HCT116 (cell line): Measurements from ENCODE around the gene MINAR1. TPM values are rescaled to one million over a fixed set of nuclear protein-coding genes. Genes with fewer than 3 reads are reported as not detected.
"Not testable (repeated sequence)": the region's sequence is repeated elsewhere in the genome, so short reads cannot be mapped to it uniquely, and the experiment has no call there.

ENCODE experiments used
- ATAC-seq: fragments of 200-7000 bp; cut with Tn5 transposase; 2 replicates; pipeline ENCODE4 v1.9.1; 2020; ENCODE audit warnings: mild to moderate bottlenecking, moderate library complexity
- BruUV-seq: library from RNA; stranded (reverse); fragments of 400-500 nt; replicated peaks from 2 replicates; lab custom pipeline; 2021; lab: Mats Ljungman, UMichigan
- CTCF ChIA-PET: fragments of 300-600 bp; sonication (Branson Sonifier 250); formaldehyde crosslinking; loops from one replicate; lab custom pipeline; 2021; ENCODE audit warnings: antibody characterized with exemption; lab: Charles Lee
- POLR2A ChIA-PET: fragments of 300-600, 350-600 bp; sonication (Branson Sonifier 250); formaldehyde crosslinking; loops from one replicate; lab custom pipeline; 2021; ENCODE audit warnings: antibody characterized with exemption; lab: Charles Lee
- RAD21 ChIA-PET, 2 experiments: fragments of 300-600 bp; sonication (Branson Sonifier 250); formaldehyde crosslinking; loops; one replicate each; lab custom pipeline; 2023; ENCODE audit warnings: low total read pairs in 2 of 2; ENCODE audit not compliant: uncharacterized antibody in 2 of 2, unreplicated experiment in 2 of 2, low non-redundant PET in 1 of 2; lab: Charles Lee
- DNase-seq: peaks from one replicate; pipeline ENCODE4 v3.0.0-alpha.2; 2010; ENCODE audit warnings: low read depth, low spot score
- H2AFZ ChIP-seq: fragments of 200-600 bp; shearing (Covaris generic), sonication (generic); 2 replicates; pipeline ENCODE4 v1.6.1; 2017; ENCODE audit warnings: low read depth, mixed run types, mixed read lengths, antibody characterized with exemption, low read length; ENCODE audit not compliant: poor library complexity, severe bottlenecking
- H3K27ac ChIP-seq: 2 replicates; pipeline ENCODE4 v1.5.1; 2012; ENCODE audit warnings: low read depth, low read length
- H3K27me3 ChIP-seq: fragments of 200-600 bp; sonication (generic); 2 replicates; pipeline ENCODE4 v1.6.1; 2016; ENCODE audit warnings: mixed run types, low read length, mixed read lengths; ENCODE audit not compliant: insufficient read depth
- H3K36me3 ChIP-seq, 2 experiments: fragments of 200-500 bp in 1 of 2; fragments of 200-600 bp in 1 of 2; sonication (Bioruptor generic) in 1 of 2; sonication (generic) in 1 of 2; 2 replicates each; pipeline versions ENCODE4 v1.5.1 to v1.6.1; 2014 to 2016; ENCODE audit warnings: low read length in 2 of 2, inconsistent platforms in 1 of 2, mixed read lengths in 1 of 2, mixed run types in 1 of 2; ENCODE audit not compliant: insufficient read depth in 2 of 2, control insufficient read depth in 1 of 2
- H3K4me1 ChIP-seq, 2 experiments: fragments of 200-600 bp in 1 of 2; sonication (generic) in 1 of 2; 2 replicates each; pipeline versions ENCODE4 v1.5.1 to v1.6.1; 2012 to 2017; ENCODE audit warnings: low read length in 2 of 2, inconsistent platforms in 1 of 2, mild to moderate bottlenecking in 1 of 2, mixed read lengths in 1 of 2, mixed run types in 1 of 2, moderate library complexity in 1 of 2; ENCODE audit not compliant: insufficient read depth in 2 of 2, control insufficient read depth in 1 of 2
- H3K4me2 ChIP-seq: fragments of 200-600 bp; sonication (generic); 2 replicates; pipeline ENCODE4 v1.6.1; 2017; ENCODE audit warnings: mixed run types, low read length, mixed read lengths
- H3K4me3 ChIP-seq, 2 experiments: fragments of 200-600 bp in 1 of 2; sonication (generic) in 1 of 2; replicated peaks in 1 of 2; 2 replicates each; pipeline ENCODE4 v1.5.1; 2011 to 2016; ENCODE audit warnings: low read length in 2 of 2, control low read depth in 1 of 2, low read depth in 1 of 2, mild to moderate bottlenecking in 1 of 2, mixed read lengths in 1 of 2, mixed run types in 1 of 2
- H3K79me2 ChIP-seq: fragments of 200-600 bp; sonication (generic); 2 replicates; pipeline ENCODE4 v1.6.1; 2017; ENCODE audit warnings: mild to moderate bottlenecking, mixed run types, low read length, moderate library complexity, mixed read lengths; ENCODE audit not compliant: insufficient read depth
- H3K9ac ChIP-seq: fragments of 200-600 bp; sonication (generic); 2 replicates; pipeline ENCODE4 v1.6.1; 2016; ENCODE audit warnings: low read length, mixed read lengths
- H3K9me2 ChIP-seq: fragments of 200-600 bp; sonication (generic), shearing (Covaris generic); 2 replicates; pipeline ENCODE4 v1.6.1; 2017; ENCODE audit warnings: mixed run types, mild to moderate bottlenecking, moderate library complexity; ENCODE audit not compliant: insufficient read depth
- H3K9me3 ChIP-seq, 2 experiments: fragments of 200-500 bp in 1 of 2; fragments of 200-600 bp in 1 of 2; sonication (Bioruptor generic) in 1 of 2; sonication (generic) in 1 of 2; 2 replicates each; pipeline ENCODE4 v1.6.1; 2014 to 2017; ENCODE audit warnings: low read length in 2 of 2, mixed read lengths in 2 of 2, inconsistent platforms in 1 of 2, low read depth in 1 of 2, mild to moderate bottlenecking in 1 of 2, mixed run types in 1 of 2, moderate library complexity in 1 of 2; ENCODE audit not compliant: control insufficient read depth in 1 of 2, insufficient read depth in 1 of 2
- H4K20me1 ChIP-seq: fragments of 200-600 bp; sonication (generic), shearing (Covaris generic); 2 replicates; pipeline ENCODE4 v1.6.1; 2017; ENCODE audit warnings: mixed run types, mild to moderate bottlenecking, moderate library complexity; ENCODE audit not compliant: insufficient read depth
- CBX3 ChIP-seq: IDR thresholded peaks from 2 replicates; pipeline ENCODE4 v1.6.1; 2012; ENCODE audit warnings: low read depth
- CEBPB ChIP-seq: IDR thresholded peaks from 2 replicates; pipeline ENCODE4 v1.6.1; 2012; ENCODE audit warnings: low read depth
- EGR1 ChIP-seq: IDR thresholded peaks from 2 replicates; pipeline ENCODE4 v1.6.1; 2012; ENCODE audit warnings: low read depth
- JUND ChIP-seq: IDR thresholded peaks from 2 replicates; pipeline ENCODE4 v1.6.1; 2012
- POLR2A ChIP-seq: IDR thresholded peaks from 2 replicates; pipeline ENCODE4 v1.7.0; 2011; ENCODE audit warnings: borderline replicate concordance; ENCODE audit not compliant: insufficient read depth, insufficient read length; ENCODE audit errors: extremely low read depth
- POLR2AphosphoS5 ChIP-seq: IDR thresholded peaks from 2 replicates; pipeline ENCODE4 v1.6.1; 2011; ENCODE audit warnings: mild to moderate bottlenecking, low read depth, low read length, moderate library complexity
- SP1 ChIP-seq: IDR thresholded peaks from 2 replicates; pipeline ENCODE4 v1.6.1; 2012; ENCODE audit warnings: low read depth
- SRF ChIP-seq: IDR thresholded peaks from 2 replicates; pipeline ENCODE4 v1.6.1; 2012; ENCODE audit warnings: low read depth
- TCF7L2 ChIP-seq: IDR thresholded peaks from 2 replicates; pipeline ENCODE4 v1.7.0; 2011; ENCODE audit warnings: borderline replicate concordance, inconsistent platforms; ENCODE audit not compliant: insufficient read depth, insufficient read length; ENCODE audit errors: extremely low read depth
- intact Hi-C: fragments of 100-400 bp; cut with micrococcal nuclease; formaldehyde crosslinking; loops from 2 replicates; pipeline ENCODE4 v1.10.0; 2022
- total RNA-seq: library from RNA; stranded (reverse); gene quantifications from one replicate; pipeline ENCODE4 v1.2.1, GENCODE V29; 2021; ENCODE audit not compliant: unreplicated experiment
- TF ChIP-seq, protein P1 (sequence below): IDR thresholded peaks from 2 replicates; pipeline ENCODE4 v1.6.1; 2011; ENCODE audit warnings: mild to moderate bottlenecking, low read length, moderate library complexity; ENCODE audit not compliant: insufficient replicate concordance; ENCODE audit errors: extremely low read depth
- TF ChIP-seq, protein P2 (sequence below): IDR thresholded peaks from 2 replicates; pipeline ENCODE4 v1.6.1; 2012
- TF ChIP-seq, protein P3 (sequence below): IDR thresholded peaks from 2 replicates; pipeline ENCODE4 v1.6.1; 2012; ENCODE audit warnings: low read depth

The MINAR1 gene
- total RNA-seq, 1 experiment from 2014 or later, result 1.9 TPM

DNA sequence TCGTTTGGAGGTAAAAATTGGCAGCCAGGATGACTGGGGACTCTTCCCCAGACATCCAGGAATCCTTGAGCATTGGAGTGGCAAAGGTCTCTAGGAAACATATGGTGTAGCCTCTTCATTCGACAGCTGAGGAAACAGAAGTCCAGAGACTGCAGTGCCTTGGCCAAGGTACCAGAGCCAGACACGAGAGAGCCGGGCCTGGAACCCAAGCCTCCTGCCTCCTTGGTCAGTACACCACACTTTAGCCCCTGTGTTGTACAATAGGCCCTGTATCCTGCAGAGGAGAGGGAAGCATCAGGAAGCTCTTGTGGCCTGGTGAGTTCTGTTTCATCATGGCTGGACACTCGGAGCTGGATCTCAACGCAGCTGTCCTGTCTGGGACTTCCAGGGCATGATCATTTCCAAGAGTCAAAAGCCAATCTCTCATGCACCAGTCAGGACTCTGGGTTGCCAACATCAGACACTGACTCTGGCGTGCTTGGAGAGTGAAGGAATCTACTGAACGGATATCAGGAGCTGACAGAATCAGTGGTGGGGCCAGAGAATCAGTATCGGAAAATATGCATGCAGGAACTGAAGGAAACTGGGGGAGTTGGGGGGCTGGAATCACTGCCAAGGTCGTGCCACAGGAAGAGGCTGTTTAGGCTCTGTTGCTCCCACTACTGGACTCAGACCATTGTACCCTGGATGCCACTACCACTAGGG lies 6.4 kb upstream of the MINAR1 start:
- H2AFZ ChIP-seq, result no peak overlapping the region
- no peak for DNase-seq
- intact Hi-C loops, result no loop called here
- no peaks in the 10 kb centered on the region for H3K79me2 ChIP-seq
- no peak overlapping the region for H3K27ac ChIP-seq
- H3K27me3 ChIP-seq, result no peaks in the 10 kb centered on the region
- H3K9ac ChIP-seq, result no peak overlapping the region
- no peaks in the 10 kb centered on the region for H3K36me3 ChIP-seq
- RAD21 ChIA-PET, result no interaction called here
- H3K4me1 ChIP-seq, result no peaks in the 10 kb centered on the region
- no peak for TF ChIP-seq CEBPB
- no peak for TF ChIP-seq POLR2A
- no peak for TF ChIP-seq CBX3
- no peak for TF ChIP-seq SP1
- TF ChIP-seq SRF, result no peak
- TF ChIP-seq POLR2AphosphoS5, result no peak
- no peak for TF ChIP-seq EGR1
- no peak for TF ChIP-seq JUND
- TF ChIP-seq, protein P1, sequence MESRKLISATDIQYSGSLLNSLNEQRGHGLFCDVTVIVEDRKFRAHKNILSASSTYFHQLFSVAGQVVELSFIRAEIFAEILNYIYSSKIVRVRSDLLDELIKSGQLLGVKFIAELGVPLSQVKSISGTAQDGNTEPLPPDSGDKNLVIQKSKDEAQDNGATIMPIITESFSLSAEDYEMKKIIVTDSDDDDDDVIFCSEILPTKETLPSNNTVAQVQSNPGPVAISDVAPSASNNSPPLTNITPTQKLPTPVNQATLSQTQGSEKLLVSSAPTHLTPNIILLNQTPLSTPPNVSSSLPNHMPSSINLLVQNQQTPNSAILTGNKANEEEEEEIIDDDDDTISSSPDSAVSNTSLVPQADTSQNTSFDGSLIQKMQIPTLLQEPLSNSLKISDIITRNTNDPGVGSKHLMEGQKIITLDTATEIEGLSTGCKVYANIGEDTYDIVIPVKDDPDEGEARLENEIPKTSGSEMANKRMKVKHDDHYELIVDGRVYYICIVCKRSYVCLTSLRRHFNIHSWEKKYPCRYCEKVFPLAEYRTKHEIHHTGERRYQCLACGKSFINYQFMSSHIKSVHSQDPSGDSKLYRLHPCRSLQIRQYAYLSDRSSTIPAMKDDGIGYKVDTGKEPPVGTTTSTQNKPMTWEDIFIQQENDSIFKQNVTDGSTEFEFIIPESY, result no peak
- TF ChIP-seq, protein P2, sequence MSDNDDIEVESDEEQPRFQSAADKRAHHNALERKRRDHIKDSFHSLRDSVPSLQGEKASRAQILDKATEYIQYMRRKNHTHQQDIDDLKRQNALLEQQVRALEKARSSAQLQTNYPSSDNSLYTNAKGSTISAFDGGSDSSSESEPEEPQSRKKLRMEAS, result no peak
- TF ChIP-seq, protein P3, sequence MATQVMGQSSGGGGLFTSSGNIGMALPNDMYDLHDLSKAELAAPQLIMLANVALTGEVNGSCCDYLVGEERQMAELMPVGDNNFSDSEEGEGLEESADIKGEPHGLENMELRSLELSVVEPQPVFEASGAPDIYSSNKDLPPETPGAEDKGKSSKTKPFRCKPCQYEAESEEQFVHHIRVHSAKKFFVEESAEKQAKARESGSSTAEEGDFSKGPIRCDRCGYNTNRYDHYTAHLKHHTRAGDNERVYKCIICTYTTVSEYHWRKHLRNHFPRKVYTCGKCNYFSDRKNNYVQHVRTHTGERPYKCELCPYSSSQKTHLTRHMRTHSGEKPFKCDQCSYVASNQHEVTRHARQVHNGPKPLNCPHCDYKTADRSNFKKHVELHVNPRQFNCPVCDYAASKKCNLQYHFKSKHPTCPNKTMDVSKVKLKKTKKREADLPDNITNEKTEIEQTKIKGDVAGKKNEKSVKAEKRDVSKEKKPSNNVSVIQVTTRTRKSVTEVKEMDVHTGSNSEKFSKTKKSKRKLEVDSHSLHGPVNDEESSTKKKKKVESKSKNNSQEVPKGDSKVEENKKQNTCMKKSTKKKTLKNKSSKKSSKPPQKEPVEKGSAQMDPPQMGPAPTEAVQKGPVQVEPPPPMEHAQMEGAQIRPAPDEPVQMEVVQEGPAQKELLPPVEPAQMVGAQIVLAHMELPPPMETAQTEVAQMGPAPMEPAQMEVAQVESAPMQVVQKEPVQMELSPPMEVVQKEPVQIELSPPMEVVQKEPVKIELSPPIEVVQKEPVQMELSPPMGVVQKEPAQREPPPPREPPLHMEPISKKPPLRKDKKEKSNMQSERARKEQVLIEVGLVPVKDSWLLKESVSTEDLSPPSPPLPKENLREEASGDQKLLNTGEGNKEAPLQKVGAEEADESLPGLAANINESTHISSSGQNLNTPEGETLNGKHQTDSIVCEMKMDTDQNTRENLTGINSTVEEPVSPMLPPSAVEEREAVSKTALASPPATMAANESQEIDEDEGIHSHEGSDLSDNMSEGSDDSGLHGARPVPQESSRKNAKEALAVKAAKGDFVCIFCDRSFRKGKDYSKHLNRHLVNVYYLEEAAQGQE, result no peak
- TF ChIP-seq TCF7L2, result no peak
- TF ChIP-seq, all 23 proteins: peak for 0
- no peaks in the 10 kb centered on the region for H4K20me1 ChIP-seq
- H3K9me3 ChIP-seq, result no peaks in the 10 kb centered on the region
- H3K4me2 ChIP-seq, result no peak overlapping the region
- BruUV-seq, result no TSS peak
- ATAC-seq, result no peak
- H3K9me2 ChIP-seq, result no peaks in the 10 kb centered on the region
- ChIA-PET CTCF (no interaction called here), POLR2A (no interaction called here)
- no peak overlapping the region for H3K4me3 ChIP-seq

DNA sequence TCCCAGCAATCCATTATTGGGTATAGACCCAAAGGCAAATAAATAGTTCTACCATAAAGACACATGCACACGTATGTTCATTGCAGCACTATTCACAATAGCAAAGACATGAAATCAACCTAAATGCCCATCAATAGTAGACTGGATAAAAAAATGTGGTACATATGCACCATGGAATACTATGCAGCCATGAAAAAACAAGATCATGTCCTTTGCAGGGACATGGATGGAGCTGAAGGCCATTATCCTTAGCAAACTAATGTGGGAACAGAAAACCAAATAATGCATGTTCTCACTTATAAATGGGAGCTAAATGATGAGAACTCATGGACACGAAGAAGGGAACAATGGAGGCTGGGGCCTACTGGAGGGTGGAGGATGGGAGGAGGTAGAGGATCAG lies 5.2 kb upstream of the MINAR1 start:
- DNase-seq, POLR2A ChIA-PET, RAD21 ChIA-PET: not testable (repeated sequence)

More for the DNA sequence above, 5.2 kb upstream of the MINAR1 start:
- CTCF ChIA-PET, H3K4me1 ChIP-seq, H2AFZ ChIP-seq, H4K20me1 ChIP-seq, H3K79me2 ChIP-seq, H3K36me3 ChIP-seq, BruUV-seq, intact Hi-C loops, H3K9me2 ChIP-seq, H3K4me3 ChIP-seq, H3K27ac ChIP-seq, H3K27me3 ChIP-seq, H3K4me2 ChIP-seq, H3K9me3 ChIP-seq, H3K9ac ChIP-seq, ATAC-seq: not testable (repeated sequence)
